Liver (tissue), 3 donors: ENCODE results near the gene XYLT2.

Experiments
- CTCF ChIP-seq: fragments of 150-350 bp; IDR thresholded peaks from 2 replicates; pipeline ENCODE4 v1.5.1; 2017; ENCODE audit warnings: improper control_type of control experiment, low read depth, low read length; ENCODE audit not compliant: missing input control
- GABPA ChIP-seq, 2 donors: IDR thresholded peaks in 1 of 2; conservative IDR thresholded peaks in 1 of 2; 2 replicates each; pipeline ENCODE4 v1.6.1; 2016; ENCODE audit warnings: antibody characterized with exemption in 2 of 2, mild to moderate bottlenecking in 1 of 2, moderate library complexity in 1 of 2
- NR2F2 ChIP-seq: IDR thresholded peaks from 2 replicates; pipeline ENCODE4 v1.6.1; 2016; ENCODE audit warnings: antibody characterized with exemption
- REST ChIP-seq: IDR thresholded peaks from 2 replicates; pipeline ENCODE4 v1.6.1; 2016; ENCODE audit warnings: antibody characterized with exemption, mild to moderate bottlenecking
- SP1 ChIP-seq: IDR thresholded peaks from 2 replicates; pipeline ENCODE4 v1.6.1; 2018; ENCODE audit warnings: antibody characterized with exemption, mild to moderate bottlenecking
- TAF1 ChIP-seq: conservative IDR thresholded peaks from 2 replicates; pipeline ENCODE4 v1.6.1; 2016; ENCODE audit warnings: antibody characterized with exemption, mild to moderate bottlenecking
- ZBTB33 ChIP-seq: IDR thresholded peaks from 2 replicates; pipeline ENCODE4 v1.6.1; 2016; ENCODE audit warnings: antibody characterized with exemption
- donor health status: healthy.
- donor health status: healthy.

- TF ChIP-seq NR2F2 (no peak), CTCF (no peak), TAF1 (no peak), SP1 (no peak), REST (no peak), ZBTB33 (no peak), GABPA (IDR thresholded peaks at IDR 0.05 in 1 of 2, conservative IDR thresholded peaks at IDR 0.05 in 1 of 2) (no peak)
Measured at GRCh38 chr17:50339381-50339780, 6.5 kb upstream of the XYLT2 start.
